ENCODE data around the gene AUTS2.

Gene AUTS2

DNA sequence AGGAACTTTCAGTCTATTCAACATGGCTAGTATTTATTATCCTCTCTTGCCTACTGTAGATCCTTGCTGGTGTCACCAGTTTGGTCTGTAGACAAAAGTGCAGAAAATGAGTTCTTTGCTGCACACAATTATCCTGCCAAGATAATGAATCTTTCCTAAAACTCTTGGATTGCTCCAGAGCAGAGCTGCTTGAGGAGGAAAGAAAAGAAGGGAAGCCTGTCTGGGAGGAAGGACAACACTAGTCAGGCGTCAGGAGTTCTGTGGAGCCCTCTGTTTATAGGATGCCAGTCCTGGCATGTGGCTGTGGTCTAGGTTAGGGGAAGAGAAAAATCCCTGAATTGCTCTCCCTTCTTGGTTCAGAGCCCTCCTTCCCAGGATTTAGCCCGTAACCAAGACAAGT, 1103.7 kb downstream of the AUTS2 start:
- TF ChIP-seq, protein P1, sequence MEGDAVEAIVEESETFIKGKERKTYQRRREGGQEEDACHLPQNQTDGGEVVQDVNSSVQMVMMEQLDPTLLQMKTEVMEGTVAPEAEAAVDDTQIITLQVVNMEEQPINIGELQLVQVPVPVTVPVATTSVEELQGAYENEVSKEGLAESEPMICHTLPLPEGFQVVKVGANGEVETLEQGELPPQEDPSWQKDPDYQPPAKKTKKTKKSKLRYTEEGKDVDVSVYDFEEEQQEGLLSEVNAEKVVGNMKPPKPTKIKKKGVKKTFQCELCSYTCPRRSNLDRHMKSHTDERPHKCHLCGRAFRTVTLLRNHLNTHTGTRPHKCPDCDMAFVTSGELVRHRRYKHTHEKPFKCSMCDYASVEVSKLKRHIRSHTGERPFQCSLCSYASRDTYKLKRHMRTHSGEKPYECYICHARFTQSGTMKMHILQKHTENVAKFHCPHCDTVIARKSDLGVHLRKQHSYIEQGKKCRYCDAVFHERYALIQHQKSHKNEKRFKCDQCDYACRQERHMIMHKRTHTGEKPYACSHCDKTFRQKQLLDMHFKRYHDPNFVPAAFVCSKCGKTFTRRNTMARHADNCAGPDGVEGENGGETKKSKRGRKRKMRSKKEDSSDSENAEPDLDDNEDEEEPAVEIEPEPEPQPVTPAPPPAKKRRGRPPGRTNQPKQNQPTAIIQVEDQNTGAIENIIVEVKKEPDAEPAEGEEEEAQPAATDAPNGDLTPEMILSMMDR (IDR thresholded peaks at IDR 0.05; ENCODE audit: insufficient read depth, low read length), result no peak
- TF ChIP-seq, protein P2, sequence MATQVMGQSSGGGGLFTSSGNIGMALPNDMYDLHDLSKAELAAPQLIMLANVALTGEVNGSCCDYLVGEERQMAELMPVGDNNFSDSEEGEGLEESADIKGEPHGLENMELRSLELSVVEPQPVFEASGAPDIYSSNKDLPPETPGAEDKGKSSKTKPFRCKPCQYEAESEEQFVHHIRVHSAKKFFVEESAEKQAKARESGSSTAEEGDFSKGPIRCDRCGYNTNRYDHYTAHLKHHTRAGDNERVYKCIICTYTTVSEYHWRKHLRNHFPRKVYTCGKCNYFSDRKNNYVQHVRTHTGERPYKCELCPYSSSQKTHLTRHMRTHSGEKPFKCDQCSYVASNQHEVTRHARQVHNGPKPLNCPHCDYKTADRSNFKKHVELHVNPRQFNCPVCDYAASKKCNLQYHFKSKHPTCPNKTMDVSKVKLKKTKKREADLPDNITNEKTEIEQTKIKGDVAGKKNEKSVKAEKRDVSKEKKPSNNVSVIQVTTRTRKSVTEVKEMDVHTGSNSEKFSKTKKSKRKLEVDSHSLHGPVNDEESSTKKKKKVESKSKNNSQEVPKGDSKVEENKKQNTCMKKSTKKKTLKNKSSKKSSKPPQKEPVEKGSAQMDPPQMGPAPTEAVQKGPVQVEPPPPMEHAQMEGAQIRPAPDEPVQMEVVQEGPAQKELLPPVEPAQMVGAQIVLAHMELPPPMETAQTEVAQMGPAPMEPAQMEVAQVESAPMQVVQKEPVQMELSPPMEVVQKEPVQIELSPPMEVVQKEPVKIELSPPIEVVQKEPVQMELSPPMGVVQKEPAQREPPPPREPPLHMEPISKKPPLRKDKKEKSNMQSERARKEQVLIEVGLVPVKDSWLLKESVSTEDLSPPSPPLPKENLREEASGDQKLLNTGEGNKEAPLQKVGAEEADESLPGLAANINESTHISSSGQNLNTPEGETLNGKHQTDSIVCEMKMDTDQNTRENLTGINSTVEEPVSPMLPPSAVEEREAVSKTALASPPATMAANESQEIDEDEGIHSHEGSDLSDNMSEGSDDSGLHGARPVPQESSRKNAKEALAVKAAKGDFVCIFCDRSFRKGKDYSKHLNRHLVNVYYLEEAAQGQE (IDR thresholded peaks at IDR 0.05; ENCODE audit: insufficient replicate concordance, low read depth), result no peak
- no peak for TF ChIP-seq POLR2AphosphoS5 (IDR thresholded peaks at IDR 0.05; ENCODE audit: low read depth)
- TF ChIP-seq GABPA (IDR thresholded peaks at IDR 0.05; ENCODE audit: low read depth), result no peak
- TF ChIP-seq SPI1 (IDR thresholded peaks at IDR 0.05; ENCODE audit: borderline replicate concordance, low read depth), result no peak
- Histone ChIP-seq H3K4me3 (replicated peaks; ENCODE audit: insufficient read depth, low read length) (no peak overlapping the region), H3K27ac (replicated peaks) (no peak overlapping the region), H3K27me3 (ENCODE audit: insufficient read depth, poor library complexity, severe bottlenecking) (peaks cover 2% of the 10 kb centered on the region)
- no peak for DNase-seq (ENCODE audit: low read depth in 1 of 2, low spot score in 1 of 2)

DNA sequence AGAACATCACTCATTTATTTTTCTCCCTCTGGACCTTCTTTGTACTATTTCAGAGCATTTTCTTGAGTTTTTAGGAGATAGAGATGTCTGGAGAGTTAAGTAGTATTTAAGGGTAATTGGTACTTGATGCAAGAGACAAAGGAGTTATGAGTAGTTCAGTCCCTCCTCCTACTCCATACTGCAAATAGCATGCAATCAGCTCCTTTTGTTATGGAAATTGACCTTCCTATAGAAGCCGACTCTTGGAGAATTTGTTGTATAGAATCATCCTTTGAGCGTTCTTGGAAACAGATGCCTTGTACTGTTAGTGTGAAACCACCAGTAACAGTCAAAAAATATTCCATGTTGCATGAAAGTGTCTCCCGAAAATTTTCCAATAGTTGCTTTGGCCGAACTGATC, 1105.5 kb downstream of the AUTS2 start:
- H3K27ac ChIP-seq (replicated peaks), result no peak overlapping the region
- TF ChIP-seq, protein P1 (IDR thresholded peaks at IDR 0.05; ENCODE audit: insufficient read depth, low read length), result no peak
- no peak for TF ChIP-seq POLR2AphosphoS5 (IDR thresholded peaks at IDR 0.05; ENCODE audit: low read depth)
- TF ChIP-seq GABPA (IDR thresholded peaks at IDR 0.05; ENCODE audit: low read depth), result no peak
- TF ChIP-seq, protein P2 (IDR thresholded peaks at IDR 0.05; ENCODE audit: insufficient replicate concordance, low read depth), result no peak
- TF ChIP-seq SPI1 (IDR thresholded peaks at IDR 0.05; ENCODE audit: borderline replicate concordance, low read depth), result no peak

DNA sequence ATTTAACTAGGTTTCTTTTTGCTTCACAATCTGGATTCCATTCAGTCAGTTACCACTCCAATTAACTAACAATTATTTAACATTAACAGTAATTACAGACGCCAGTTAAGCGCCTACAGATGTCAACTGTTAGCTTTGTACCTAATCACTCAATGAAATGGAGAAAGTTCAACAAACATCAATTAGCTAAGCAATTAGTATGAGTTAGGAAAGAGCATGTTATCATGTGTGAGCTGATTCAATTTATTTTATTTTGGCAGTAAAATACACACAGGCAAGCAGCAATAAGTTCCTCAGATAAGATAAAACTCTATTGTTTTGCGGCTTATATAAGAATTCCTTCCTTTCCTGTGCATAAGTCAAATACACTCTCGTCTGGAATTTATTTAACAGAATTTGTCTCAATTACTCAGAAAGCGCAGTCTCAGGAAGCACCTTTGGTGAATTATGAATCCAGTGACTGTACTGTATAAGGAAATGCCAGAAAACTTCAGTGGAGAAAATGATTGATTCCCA, 1106.6 kb downstream of the AUTS2 start:
- Histone ChIP-seq H3K27me3 (ENCODE audit: insufficient read depth, poor library complexity, severe bottlenecking) (no peaks in the 10 kb centered on the region), H3K4me3 (replicated peaks; ENCODE audit: insufficient read depth, low read length) (no peak overlapping the region), H3K27ac (replicated peaks) (no peak overlapping the region)
- DNase-seq (ENCODE audit: low read depth in 1 of 2, low spot score in 1 of 2), result no peak
- TF ChIP-seq, protein P2 (IDR thresholded peaks at IDR 0.05; ENCODE audit: insufficient replicate concordance, low read depth), result no peak
- TF ChIP-seq, protein P1 (IDR thresholded peaks at IDR 0.05; ENCODE audit: insufficient read depth, low read length), result no peak
- TF ChIP-seq GABPA (IDR thresholded peaks at IDR 0.05; ENCODE audit: low read depth) (no peak), POLR2AphosphoS5 (IDR thresholded peaks at IDR 0.05; ENCODE audit: low read depth) (no peak), SPI1 (IDR thresholded peaks at IDR 0.05; ENCODE audit: borderline replicate concordance, low read depth) (no peak)

More for the DNA sequence above, 1105.5 kb downstream of the AUTS2 start:
- Histone ChIP-seq H3K4me3 (replicated peaks; ENCODE audit: insufficient read depth, low read length) (no peak overlapping the region), H3K27me3 (ENCODE audit: insufficient read depth, poor library complexity, severe bottlenecking) (no peaks in the 10 kb centered on the region)
- DNase-seq (ENCODE audit: low read depth in 1 of 2, low spot score in 1 of 2), result no peak

Data from HL-60 (cell line).